ENCODE data around the gene MSMB.

DNA sequence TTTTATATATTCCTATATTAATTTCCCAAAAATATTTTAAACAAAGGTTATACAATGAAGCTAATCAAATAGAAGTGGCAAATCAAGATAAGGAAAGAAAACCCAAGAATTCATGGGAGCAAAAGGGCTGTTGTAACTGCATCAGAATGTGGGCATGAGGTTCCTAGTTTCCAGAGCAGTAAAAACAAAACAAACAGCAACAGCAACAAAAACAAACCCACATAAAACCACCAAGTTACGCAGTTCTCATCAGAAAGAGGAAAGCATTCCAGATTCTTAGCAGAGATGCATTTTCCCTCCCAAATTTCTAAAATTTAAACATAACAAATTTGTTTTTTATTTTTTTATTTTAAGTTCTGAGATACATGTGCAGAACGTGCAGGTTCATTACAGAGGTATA lies 34.8 kb upstream of the MSMB start:
- TF ChIP-seq, protein P1, sequence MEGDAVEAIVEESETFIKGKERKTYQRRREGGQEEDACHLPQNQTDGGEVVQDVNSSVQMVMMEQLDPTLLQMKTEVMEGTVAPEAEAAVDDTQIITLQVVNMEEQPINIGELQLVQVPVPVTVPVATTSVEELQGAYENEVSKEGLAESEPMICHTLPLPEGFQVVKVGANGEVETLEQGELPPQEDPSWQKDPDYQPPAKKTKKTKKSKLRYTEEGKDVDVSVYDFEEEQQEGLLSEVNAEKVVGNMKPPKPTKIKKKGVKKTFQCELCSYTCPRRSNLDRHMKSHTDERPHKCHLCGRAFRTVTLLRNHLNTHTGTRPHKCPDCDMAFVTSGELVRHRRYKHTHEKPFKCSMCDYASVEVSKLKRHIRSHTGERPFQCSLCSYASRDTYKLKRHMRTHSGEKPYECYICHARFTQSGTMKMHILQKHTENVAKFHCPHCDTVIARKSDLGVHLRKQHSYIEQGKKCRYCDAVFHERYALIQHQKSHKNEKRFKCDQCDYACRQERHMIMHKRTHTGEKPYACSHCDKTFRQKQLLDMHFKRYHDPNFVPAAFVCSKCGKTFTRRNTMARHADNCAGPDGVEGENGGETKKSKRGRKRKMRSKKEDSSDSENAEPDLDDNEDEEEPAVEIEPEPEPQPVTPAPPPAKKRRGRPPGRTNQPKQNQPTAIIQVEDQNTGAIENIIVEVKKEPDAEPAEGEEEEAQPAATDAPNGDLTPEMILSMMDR (IDR thresholded peaks at IDR 0.05): no peak
- TF ChIP-seq POLR2A (IDR thresholded peaks at IDR 0.05): no peak
